Measurements from ENCODE around the gene PRDM16. TPM values are rescaled to one million over a fixed set of nuclear protein-coding genes. Genes with fewer than 3 reads are reported as not detected.

PRDM16 gene
- total and polyA plus RNA-seq, 2 of the 13 experiments (the other 11 are each of a cell fraction or from before 2014, with no cell fraction given): 0.15 to 0.81 TPM

- in situ Hi-C loops (cut with HindIII; ENCODE audit: extremely low pct_ligation_motif_present, low pct_unique_long_range_greater_than_20kb): no loop called here
- Histone ChIP-seq H3K4me2 (ENCODE audit: low read depth, low read length) (no peak overlapping the region), H3K4me3 (replicated peaks in 1 of 3; ENCODE audit: insufficient read depth in 1 of 3, low read depth in 2 of 3, low read length in 3 of 3) (no peak overlapping the region), H3K36me3 (replicated peaks in 1 of 2; ENCODE audit: control insufficient read depth in 1 of 2, insufficient read depth in 2 of 2, low read length in 2 of 2) (no peaks in the 10 kb centered on the region), H3K27ac (ENCODE audit: extremely low read length, insufficient read depth, low read length) (no peak overlapping the region), H3K9me3 (ENCODE audit: low read length) (no peaks in the 10 kb centered on the region), H3K79me2 (ENCODE audit: insufficient read depth, low read length) (no peaks in the 10 kb centered on the region), H2AFZ (ENCODE audit: low read length) (no peak overlapping the region), H4K20me1 (ENCODE audit: insufficient read depth, low read length) (no peaks in the 10 kb centered on the region), H3K27me3 (ENCODE audit: control insufficient read depth in 1 of 2, insufficient read depth in 2 of 2, low read length in 2 of 2) (no peaks in the 10 kb centered on the region), H3K4me1 (ENCODE audit: insufficient read depth, low read length) (peaks cover 32% of the 10 kb centered on the region), H3K9ac (ENCODE audit: insufficient read depth, low read depth, low read length) (0 out of 2 replicates have a peak overlapping the region, but pooled peaks have one; percentile 15)
- FAIRE-seq: no peak
- intact Hi-C loops (cut with micrococcal nuclease; ENCODE audit: unreplicated experiment): no loop called here
- ATAC-seq: peak; percentile 66
- WGBS (ENCODE audit: low lambda C conversion rate): 72% methylated on average over 29 of the region's 38 CpGs
- no TSS peak for BruUV-seq (replicated peaks)
- peak; percentile 65 for DNase-seq (ENCODE audit: low spot score)
- ChIA-PET CTCF (ENCODE audit: low intra/inter-chr PET ratio, low total read pairs) (no interaction called here), POLR2A (interaction anchor here (1.0 to 1.5 kb wide), 5 partner anchors 14 to 28 kb away, joined by 3 to 6 read pairs (median 4); no protein-coding TSS in a partner anchor)
- TF ChIP-seq FOXM1 (CRISPR knock-in tag; IDR thresholded peaks at IDR 0.05): no peak
- no peak for TF ChIP-seq MBD4 (IDR thresholded peaks at IDR 0.05; ENCODE audit: borderline replicate concordance, low read length)
- no peak for TF ChIP-seq SETDB1 (CRISPR knock-in tag; IDR thresholded peaks at IDR 0.05; ENCODE audit: borderline replicate concordance)
- no peak for TF ChIP-seq BRF2 (CRISPR knock-in tag; IDR thresholded peaks at IDR 0.05)
- no peak for TF ChIP-seq ONECUT2 (CRISPR knock-in tag; IDR thresholded peaks at IDR 0.05)
- no peak for TF ChIP-seq DR1 (CRISPR knock-in tag; IDR thresholded peaks at IDR 0.05)
- peak; percentile 91 for TF ChIP-seq ZBTB38 (CRISPR knock-in tag; IDR thresholded peaks at IDR 0.05)
- no peak for TF ChIP-seq ZNF773 (CRISPR knock-in tag; IDR thresholded peaks at IDR 0.05; ENCODE audit: borderline replicate concordance)
- no peak for TF ChIP-seq ARNT (IDR thresholded peaks at IDR 0.05)
- TF ChIP-seq ZNF253 (CRISPR knock-in tag; IDR thresholded peaks at IDR 0.05; ENCODE audit: borderline replicate concordance): no peak
- no peak for TF ChIP-seq MXD4 (CRISPR knock-in tag; IDR thresholded peaks at IDR 0.05)
- no peak for TF ChIP-seq ZNF10 (CRISPR knock-in tag; IDR thresholded peaks at IDR 0.05; ENCODE audit: borderline replicate concordance, low read depth)
- TF ChIP-seq ZBTB8A (CRISPR knock-in tag; IDR thresholded peaks at IDR 0.05; ENCODE audit: borderline replicate concordance, low read depth): no peak
- TF ChIP-seq ZNF143 (CRISPR knock-in tag; IDR thresholded peaks at IDR 0.05): no peak
- TF ChIP-seq ZBTB42 (CRISPR knock-in tag; IDR thresholded peaks at IDR 0.05): no peak
- no peak for TF ChIP-seq ZNF646 (CRISPR knock-in tag; IDR thresholded peaks at IDR 0.05)
- TF ChIP-seq ZNF619 (CRISPR knock-in tag; IDR thresholded peaks at IDR 0.05): no peak
- TF ChIP-seq ZNF780A (CRISPR knock-in tag; IDR thresholded peaks at IDR 0.05): no peak
- no peak for TF ChIP-seq KLF15 (CRISPR knock-in tag; IDR thresholded peaks at IDR 0.05; ENCODE audit: borderline replicate concordance)
Observed at GRCh38 chr1:3312898-3313575, 244.0 kb downstream of the PRDM16 start.
